Ramos (cell line): Measurements from ENCODE around the gene APOA4.

Source experiments
- in situ Hi-C: fragments of 300-500 bp; cut with MboI; formaldehyde crosslinking; loops from one replicate; pipeline ENCODE4 v1.14.3; 2022; ENCODE audit warnings: low sequenced_read_pairs; ENCODE audit not compliant: unreplicated experiment

The APOA4 gene

DNA sequence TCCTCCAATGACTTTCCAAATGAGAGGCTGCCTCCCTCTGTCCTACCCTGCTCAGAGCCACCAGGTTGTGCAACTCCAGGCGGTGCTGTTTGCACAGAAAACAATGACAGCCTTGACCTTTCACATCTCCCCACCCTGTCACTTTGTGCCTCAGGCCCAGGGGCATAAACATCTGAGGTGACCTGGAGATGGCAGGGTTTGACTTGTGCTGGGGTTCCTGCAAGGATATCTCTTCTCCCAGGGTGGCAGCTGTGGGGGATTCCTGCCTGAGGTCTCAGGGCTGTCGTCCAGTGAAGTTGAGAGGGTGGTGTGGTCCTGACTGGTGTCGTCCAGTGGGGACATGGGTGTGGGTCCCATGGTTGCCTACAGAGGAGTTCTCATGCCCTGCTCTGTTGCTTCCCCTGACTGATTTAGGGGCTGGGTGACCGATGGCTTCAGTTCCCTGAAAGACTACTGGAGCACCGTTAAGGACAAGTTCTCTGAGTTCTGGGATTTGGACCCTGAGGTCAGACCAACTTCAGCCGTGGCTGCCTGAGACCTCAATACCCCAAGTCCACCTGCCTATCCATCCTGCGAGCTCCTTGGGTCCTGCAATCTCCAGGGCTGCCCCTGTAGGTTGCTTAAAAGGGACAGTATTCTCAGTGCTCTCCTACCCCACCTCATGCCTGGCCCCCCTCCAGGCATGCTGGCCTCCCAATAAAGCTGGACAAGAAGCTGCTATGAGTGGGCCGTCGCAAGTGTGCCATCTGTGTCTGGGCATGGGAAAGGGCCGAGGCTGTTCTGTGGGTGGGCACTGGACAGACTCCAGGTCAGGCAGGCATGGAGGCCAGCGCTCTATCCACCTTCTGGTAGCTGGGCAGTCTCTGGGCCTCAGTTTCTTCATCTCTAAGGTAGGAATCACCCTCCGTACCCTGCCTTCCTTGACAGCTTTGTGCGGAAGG is 9.5 kb upstream of the APOA4 start:
- in situ Hi-C loops, result no loop called here

DNA sequence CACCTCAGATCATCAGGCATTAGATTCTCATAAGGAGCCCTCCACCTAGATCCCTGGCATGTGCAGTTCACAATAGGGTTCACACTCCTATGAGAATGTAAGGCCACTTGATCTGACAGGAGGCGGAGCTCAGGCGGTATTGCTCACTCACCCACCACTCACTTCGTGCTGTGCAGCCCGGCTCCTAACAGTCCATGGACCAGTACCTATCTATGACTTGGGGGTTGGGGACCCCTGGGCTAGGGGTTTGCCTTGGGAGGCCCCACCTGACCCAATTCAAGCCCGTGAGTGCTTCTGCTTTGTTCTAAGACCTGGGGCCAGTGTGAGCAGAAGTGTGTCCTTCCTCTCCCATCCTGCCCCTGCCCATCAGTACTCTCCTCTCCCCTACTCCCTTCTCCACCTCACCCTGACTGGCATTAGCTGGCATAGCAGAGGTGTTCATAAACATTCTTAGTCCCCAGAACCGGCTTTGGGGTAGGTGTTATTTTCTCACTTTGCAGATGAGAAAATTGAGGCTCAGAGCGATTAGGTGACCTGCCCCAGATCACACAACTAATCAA is 8.8 kb upstream of the APOA4 start:
- in situ Hi-C loops, result no loop called here

DNA sequence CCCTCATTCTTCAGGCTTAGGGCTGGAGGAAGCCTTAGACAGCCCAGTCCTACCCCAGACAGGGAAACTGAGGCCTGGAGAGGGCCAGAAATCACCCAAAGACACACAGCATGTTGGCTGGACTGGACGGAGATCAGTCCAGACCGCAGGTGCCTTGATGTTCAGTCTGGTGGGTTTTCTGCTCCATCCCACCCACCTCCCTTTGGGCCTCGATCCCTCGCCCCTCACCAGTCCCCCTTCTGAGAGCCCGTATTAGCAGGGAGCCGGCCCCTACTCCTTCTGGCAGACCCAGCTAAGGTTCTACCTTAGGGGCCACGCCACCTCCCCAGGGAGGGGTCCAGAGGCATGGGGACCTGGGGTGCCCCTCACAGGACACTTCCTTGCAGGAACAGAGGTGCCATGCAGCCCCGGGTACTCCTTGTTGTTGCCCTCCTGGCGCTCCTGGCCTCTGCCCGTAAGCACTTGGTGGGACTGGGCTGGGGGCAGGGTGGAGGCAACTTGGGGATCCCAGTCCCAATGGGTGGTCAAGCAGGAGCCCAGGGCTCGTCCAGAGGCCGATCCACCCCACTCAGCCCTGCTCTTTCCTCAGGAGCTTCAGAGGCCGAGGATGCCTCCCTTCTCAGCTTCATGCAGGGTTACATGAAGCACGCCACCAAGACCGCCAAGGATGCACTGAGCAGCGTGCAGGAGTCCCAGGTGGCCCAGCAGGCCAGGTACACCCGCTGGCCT is 7.2 kb upstream of the APOA4 start:
- in situ Hi-C loops, result no loop called here

DNA sequence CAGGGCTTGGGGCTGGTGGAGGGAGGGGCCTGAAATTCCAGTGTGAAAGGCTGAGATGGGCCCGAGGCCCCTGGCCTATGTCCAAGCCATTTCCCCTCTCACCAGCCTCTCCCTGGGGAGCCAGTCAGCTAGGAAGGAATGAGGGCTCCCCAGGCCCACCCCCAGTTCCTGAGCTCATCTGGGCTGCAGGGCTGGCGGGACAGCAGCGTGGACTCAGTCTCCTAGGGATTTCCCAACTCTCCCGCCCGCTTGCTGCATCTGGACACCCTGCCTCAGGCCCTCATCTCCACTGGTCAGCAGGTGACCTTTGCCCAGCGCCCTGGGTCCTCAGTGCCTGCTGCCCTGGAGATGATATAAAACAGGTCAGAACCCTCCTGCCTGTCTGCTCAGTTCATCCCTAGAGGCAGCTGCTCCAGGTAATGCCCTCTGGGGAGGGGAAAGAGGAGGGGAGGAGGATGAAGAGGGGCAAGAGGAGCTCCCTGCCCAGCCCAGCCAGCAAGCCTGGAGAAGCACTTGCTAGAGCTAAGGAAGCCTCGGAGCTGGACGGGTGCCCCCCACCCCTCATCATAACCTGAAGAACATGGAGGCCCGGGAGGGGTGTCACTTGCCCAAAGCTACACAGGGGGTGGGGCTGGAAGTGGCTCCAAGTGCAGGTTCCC is 6.5 kb upstream of the APOA4 start, which contains the start of gene APOC3:
APOC3 (plus strand) TSS at position 383 of the 659 bp plus-strand sequence. CDS start 676 bp downstream, outside the sequence.
- in situ Hi-C loops, result no loop called here

DNA sequence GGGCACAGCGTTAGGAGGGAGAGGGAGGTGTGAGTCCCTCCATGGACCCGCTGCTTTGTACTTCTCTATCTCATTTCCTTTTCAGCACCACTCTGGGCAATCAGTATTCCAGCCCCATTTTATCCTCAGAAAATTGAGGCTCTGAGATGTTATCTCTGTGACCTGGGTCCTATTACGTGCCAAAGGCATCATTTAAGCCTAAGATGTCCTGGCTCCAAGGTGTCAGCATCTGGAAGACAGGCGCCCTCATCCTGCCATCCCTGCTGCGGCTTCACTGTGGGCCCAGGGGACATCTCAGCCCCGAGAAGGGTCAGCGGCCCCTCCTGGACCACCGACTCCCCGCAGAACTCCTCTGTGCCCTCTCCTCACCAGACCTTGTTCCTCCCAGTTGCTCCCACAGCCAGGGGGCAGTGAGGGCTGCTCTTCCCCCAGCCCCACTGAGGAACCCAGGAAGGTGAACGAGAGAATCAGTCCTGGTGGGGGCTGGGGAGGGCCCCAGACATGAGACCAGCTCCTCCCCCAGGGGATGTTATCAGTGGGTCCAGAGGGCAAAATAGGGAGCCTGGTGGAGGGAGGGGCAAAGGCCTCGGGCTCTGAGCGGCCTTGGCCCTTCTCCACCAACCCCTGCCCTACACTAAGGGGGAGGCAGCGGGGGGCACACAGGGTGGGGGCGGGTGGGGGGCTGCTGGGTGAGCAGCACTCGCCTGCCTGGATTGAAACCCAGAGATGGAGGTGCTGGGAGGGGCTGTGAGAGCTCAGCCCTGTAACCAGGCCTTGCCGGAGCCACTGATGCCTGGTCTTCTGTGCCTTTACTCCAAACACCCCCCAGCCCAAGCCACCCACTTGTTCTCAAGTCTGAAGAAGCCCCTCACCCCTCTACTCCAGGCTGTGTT is 5.8 kb upstream of the APOA4 start:
- in situ Hi-C loops, result no loop called here

DNA sequence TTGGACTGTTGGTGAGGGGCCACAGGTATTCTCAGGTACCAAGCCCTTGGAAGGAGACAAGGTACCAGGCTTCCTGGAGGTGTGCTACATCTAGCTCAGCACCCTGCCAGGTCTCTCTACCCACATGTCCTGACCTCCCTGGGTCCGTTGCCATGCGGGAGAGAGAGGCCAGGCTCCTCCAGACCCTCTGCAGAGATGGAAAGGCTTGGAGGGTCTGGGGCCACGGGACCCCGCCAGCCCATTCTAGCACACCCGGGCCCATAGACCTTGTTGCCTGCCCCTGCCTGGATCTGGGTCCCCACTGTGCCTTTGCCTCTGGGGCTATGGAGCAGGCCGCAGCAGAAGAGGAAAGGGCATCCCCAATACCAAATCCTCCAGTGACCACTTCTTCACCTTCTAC is 4.4 kb upstream of the APOA4 start:
- in situ Hi-C loops, result no loop called here

GRCh38 chr11:116826751-116827431 is 3.8 kb upstream of the APOA4 start:
- in situ Hi-C loops, result no loop called here

- in situ Hi-C loops, result no loop called here
Measured at GRCh38 chr11:116825854-116826750, 3.0 kb upstream of the APOA4 start.

GRCh38 chr11:116825434-116825833 is 2.3 kb upstream of the APOA4 start:
- in situ Hi-C loops, result no loop called here

DNA sequence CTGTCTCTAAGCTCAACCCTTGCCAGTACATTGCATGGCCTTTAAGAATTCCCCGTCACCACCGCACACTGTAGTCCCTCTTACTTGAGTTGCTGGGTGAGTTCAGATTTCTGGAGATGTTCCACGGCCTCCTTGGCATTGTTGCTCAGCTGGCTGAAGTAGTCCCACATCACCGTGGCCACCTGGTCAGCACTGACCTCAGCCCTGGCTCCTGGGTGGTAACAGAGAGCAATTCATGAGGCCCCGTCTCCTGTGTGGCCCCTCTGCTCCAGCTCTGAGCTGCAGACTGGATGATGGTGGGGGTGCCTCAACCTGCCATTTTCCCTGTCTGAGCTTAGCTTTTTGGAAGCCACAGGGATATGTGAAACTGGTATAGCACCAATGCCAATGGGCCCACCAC is 529 bp downstream of the APOA4 start:
- in situ Hi-C loops, result no loop called here

DNA sequence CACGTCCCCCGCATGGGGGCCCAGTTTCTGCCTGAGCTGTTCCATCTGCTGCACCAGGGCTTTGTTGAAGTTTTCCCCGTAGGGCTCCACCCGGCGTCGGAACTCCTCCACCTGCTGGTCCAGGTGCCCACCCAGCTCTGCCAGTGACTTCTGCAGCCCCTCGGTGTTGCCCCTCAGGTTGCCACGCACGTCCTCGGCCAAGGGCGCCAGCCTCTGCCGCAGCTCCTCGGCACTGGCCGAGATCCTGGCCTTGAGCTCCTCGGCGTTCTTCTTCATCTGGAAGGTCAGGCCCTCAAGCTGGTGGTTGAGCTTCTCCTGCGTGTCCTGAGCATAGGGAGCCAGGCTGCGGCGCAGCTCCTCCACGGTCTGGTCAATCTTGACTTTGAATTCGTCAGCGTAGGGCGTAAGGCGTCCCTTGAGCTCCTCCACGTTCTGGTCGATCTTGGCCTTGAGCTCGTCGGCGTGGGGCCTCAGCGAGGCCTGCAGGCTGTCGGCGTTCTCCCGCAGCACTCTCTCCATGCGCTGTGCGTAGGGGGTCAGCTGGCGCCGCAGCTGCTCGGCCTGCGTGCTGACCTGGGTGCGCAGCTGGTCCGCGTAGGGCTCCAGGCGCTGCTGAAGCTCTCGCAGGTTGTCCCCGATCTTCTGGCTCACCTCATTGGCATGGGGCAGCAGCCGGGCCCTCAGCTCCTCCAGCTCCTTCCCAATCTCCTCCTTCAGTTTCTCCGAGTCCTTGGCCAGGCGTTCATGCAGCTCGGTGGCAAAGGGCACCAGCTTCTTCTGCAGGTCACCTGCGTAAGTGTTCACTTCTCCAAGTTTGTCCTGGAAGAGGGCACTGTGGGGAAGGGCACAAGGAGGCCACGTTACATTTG is 1.8 kb downstream of the APOA4 start:
- in situ Hi-C loops, result no loop called here

- in situ Hi-C loops, result no loop called here
Measured at GRCh38 chr11:116819049-116819448, 4.1 kb downstream of the APOA4 start.

GRCh38 chr11:116814502-116814901 is 8.6 kb downstream of the APOA4 start:
- in situ Hi-C loops, result no loop called here

DNA sequence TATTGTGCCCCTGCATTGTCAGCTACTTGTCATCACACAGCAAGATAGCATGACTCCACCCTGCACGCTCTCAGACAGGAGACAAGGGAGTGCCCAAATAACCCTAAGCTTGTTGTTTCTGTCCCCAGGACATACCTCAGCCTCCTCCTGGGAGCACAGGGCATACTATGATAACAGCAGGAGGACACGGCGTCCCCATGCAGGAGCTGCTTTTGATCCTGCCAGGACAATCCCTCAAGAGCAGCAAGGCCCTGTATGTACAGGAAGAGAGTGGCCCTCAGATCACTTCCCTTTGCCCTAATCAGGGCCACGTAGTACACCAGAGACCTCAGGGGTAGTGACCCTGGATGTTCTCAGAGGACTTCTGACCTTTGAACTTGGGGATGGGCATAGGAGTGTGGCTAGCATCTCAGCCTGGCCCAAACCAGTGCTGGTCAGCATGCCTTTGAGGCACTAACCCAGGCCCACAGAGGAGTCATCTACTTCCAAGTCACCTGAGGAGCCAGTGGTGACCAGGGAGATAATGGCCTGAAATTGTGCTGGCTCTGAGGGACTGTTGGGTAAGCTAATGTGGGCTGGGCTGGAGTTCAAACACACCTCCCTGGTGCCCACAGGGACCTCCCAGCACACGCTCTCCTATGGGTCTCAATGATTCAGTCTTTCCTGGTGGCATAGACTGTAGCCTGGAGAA is 9.2 kb downstream of the APOA4 start:
- in situ Hi-C loops, result no loop called here

DNA sequence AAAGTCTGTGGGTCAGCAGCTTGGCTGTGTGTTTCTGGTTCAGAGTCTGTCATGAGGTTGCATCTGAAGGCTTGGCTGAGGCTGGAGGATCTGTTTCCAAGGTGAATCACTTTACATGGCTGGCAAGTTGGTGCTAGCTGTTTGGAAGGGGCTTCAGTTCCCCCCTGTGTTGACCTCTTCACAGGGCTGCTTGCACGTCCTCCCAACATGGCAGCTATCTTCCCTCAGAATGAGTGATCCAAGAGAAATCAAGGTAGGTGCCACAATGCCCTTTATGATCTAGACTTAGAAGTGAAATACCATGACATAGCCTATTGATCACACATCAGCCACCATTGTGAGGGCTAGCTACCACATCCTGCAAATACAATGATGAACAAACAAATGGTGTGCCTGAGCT is 9.9 kb downstream of the APOA4 start:
- in situ Hi-C loops, result no loop called here

GRCh38 chr11:116812109-116812508 is 11.0 kb downstream of the APOA4 start:
- in situ Hi-C loops, result no loop called here

- in situ Hi-C loops, result no loop called here
Measured at GRCh38 chr11:116811194-116811593, 11.9 kb downstream of the APOA4 start.
